Stimulated activated CD8-positive, alpha-beta memory T cell treated with anti-CD3 and anti-CD28 coated beads, Interleukin-2, amount 100 ng/mL, for 48 hours (primary cell): ENCODE measurements around the gene SLC25A53.
"Not testable (repeated sequence)": the region's sequence is repeated elsewhere in the genome, so short reads cannot be mapped to it uniquely, and the experiment has no call there.

Source experiments
- DNase-seq, 2 donors: peaks; one replicate each; pipeline ENCODE4 v3.0.0-alpha.2; 2020; ENCODE audit warnings: low read depth in 2 of 2

Gene SLC25A53

GRCh38 chrX:104054956-104055355, 101.9 kb downstream of the SLC25A53 start:
- DNase-seq = not testable (repeated sequence)
